ENCODE data around the gene TXNRD1.
A peak's percentile ranks its signal among the peaks of the same experiment; 100 is the strongest.

Gene TXNRD1

DNA sequence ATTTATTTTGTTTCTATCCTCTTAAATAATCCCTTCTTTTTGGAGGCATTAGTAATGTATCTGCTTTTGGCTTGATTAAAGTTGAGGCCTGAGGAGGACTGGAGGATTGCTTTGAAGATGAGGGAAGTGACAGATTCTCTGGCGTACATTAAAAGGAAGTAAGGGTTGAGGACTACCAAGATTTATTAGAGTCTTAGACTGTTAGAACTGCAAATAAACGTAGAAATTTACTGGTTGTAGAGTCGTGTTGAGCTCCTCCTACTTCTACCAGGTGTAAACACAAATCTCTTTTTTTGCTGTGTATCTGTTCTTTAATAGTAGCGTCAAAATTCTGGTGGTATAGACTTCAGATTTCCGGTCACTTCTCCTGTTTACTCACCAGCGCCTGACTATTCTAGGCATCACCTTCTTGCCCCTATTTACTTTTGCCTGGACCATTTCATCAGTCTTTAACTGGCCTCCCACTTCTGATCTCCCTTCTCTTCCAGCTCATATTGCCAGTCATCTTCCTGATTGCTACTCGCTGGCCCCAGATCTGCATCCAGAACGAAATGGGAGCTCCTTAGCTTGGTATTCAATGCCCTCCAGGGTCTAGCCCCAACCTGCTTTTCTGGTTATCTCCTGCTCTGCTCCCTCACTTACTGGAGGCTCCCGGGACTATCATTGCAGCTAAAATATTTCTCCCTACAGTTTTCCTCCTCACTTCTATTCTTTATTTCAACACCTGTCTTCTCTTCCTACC is 79.5 kb downstream of the TXNRD1 start:
- H3K9me3 Mint-ChIP-seq, result no peaks in the 10 kb centered on the region
- peaks cover 51% of the 10 kb centered on the region for H3K4me1 Mint-ChIP-seq
- no peak overlapping the region for H3K27ac Mint-ChIP-seq
- H3K27me3 Mint-ChIP-seq, result no peaks in the 10 kb centered on the region
- peaks cover 20% of the 10 kb centered on the region for H3K36me3 Mint-ChIP-seq
- no peak overlapping the region for H3K4me3 Mint-ChIP-seq

DNA sequence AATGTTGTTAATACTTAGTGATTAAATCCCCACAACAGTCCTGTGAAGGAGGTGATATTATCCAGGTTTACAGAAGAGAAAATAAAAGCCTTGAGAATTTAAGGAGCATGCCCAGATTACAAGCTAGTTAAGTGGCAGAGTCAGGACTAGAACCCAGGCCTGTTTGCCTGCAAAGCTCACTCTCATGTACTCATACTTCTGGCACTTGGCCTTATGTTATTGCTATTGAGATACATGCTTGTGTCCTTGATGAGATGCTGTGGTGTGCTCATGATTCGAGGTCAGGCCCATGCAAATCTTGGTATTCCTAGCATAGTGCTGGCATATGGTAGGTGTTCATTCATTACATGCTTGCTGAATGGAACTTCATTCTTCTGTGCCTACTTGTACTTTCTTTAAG is 80.4 kb downstream of the TXNRD1 start:
- Mint-ChIP-seq H3K4me1 (peaks cover 51% of the 10 kb centered on the region), H3K27me3 (no peaks in the 10 kb centered on the region), H3K36me3 (peaks cover 20% of the 10 kb centered on the region), H3K9me3 (no peaks in the 10 kb centered on the region), H3K4me3 (no peak overlapping the region), H3K27ac (no peak overlapping the region)

DNA sequence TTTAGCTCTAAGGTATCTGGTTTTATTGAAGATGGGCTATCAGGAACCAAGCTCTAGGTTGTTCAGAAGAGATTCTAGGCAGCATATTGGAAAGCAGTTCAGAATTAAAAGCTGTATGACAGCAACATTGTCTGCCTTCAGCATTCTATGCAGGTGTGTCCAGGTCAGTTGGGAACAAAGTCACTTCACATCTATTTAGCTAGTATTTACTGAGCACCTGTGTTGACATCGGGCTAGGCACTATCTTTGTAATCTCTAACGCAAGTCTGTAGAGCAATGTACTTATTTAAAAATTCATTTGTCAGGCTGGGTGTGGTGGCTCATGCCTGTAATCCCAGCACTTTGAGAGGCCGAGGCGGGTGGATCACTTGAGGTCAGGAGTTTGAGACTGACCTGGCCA is 81.1 kb downstream of the TXNRD1 start:
- Mint-ChIP-seq H3K36me3 (peaks cover 20% of the 10 kb centered on the region), H3K9me3 (no peaks in the 10 kb centered on the region), H3K27ac (no peak overlapping the region), H3K27me3 (no peaks in the 10 kb centered on the region), H3K4me3 (peak overlapping the region; percentile 39), H3K4me1 (peaks cover 54% of the 10 kb centered on the region)

DNA sequence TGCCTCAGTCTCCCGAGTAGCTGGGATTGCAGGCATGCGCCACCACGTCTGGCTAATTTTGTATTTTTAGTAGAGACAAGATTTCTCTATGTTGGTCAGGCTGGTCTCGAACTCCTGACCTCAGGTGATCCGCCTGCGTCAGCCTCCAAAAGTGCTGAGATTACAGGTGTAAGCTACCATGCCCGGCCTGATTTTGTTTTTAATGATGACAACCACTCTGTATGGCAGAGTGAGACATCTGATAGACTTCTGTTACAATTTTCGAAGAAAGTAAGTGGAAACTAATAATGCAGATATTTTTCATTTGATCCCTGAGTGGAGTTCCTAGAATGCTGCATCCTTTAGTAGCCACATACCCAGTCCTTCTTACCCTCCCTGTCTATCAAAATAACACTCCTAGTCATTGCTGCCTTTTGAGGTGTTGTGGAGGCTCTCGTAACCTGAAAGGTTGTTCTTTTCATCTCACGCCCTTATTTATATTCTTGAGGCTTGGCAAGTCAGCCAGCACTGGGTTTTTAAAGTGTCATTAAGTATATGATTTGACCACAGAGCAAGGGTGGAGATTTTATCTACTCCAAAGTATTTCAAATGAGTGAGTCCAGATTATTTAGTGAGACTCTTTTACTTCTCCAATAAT is 82.0 kb downstream of the TXNRD1 start:
- Mint-ChIP-seq H3K4me1 (peaks cover 53% of the 10 kb centered on the region), H3K27ac (peak overlapping the region; percentile 12), H3K36me3 (peaks cover 18% of the 10 kb centered on the region), H3K27me3 (no peaks in the 10 kb centered on the region), H3K9me3 (no peaks in the 10 kb centered on the region), H3K4me3 (no peak overlapping the region)

DNA sequence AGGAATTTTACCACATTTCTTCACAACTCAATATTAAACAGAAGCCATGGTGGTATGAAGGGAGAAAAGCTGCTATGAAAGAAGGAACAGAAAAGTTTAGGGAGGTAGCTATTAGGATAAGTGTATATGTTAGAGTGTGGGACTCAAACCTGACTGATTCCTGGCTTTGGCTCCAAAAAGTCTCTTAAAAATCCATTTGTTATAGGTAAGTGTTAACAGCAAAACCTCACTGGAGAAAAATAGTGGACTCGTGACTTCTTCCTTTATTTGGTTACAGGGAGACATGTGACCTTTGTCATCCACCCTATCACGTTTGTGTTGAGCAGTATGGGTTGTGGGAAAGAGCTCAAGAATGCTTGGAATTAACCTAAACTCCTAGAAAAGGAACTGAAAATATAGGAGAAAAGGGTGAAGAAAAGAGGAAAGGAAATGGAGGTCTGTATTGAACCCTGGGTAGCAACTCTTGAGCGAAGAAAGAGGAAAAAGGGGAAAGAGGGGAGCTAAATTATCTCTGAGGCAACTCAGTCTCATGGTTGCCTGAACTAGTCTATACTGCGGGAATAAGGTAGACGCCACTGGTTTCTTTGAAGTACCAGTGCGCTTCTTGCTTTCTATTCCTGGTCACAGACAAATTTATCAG is 84.4 kb downstream of the TXNRD1 start:
- Mint-ChIP-seq H3K9me3 (no peaks in the 10 kb centered on the region), H3K27me3 (no peaks in the 10 kb centered on the region), H3K36me3 (peaks cover 22% of the 10 kb centered on the region), H3K27ac (no peak overlapping the region), H3K4me1 (peaks cover 61% of the 10 kb centered on the region), H3K4me3 (no peak overlapping the region)

DNA sequence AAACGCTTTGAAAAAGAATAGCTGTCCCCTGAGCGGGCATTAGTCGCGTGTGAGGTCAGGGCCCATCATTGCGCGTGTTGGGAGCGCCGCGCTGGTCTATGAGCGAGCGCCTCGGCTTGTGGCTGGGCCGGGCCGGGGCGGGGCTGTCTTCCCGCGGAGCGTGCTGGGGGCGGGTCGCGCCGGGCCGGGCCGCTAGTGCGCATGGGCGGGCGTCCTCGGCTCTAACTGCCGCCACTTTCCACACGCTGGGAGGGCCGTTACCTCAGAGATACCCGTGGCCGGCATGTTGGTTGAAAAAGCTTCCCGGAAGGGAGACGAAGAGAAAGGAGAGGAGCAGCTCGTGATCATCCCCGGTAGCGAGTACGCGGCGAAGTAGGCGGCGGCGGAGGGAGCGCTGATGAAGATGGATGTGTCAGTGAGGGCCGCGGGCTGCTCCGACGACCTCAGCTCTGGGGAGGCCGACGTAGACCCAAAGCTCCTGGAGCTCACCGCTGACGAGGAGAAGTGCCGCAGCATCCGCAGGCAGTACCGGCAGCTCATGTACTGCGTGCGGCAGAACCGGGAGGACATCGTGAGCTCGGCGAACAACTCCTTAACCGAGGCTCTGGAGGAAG is 88.1 kb downstream of the TXNRD1 start, which contains the start of gene EID3:
EID3 (plus strand) TSS at position 202 of the 614 bp plus-strand sequence; CDS start at position 398, 196 bp downstream.
- peak within 1 kb of the TSS; percentile 97 for H3K27ac Mint-ChIP-seq
- no peaks in the 10 kb centered on the region for H3K27me3 Mint-ChIP-seq
- H3K9me3 Mint-ChIP-seq, result no peaks in the 10 kb centered on the region
- peaks cover 17% of the 10 kb centered on the region for H3K36me3 Mint-ChIP-seq
- peak within 1 kb of the TSS; percentile 92 for H3K4me3 Mint-ChIP-seq
- peaks cover 70% of the 10 kb centered on the region for H3K4me1 Mint-ChIP-seq

DNA sequence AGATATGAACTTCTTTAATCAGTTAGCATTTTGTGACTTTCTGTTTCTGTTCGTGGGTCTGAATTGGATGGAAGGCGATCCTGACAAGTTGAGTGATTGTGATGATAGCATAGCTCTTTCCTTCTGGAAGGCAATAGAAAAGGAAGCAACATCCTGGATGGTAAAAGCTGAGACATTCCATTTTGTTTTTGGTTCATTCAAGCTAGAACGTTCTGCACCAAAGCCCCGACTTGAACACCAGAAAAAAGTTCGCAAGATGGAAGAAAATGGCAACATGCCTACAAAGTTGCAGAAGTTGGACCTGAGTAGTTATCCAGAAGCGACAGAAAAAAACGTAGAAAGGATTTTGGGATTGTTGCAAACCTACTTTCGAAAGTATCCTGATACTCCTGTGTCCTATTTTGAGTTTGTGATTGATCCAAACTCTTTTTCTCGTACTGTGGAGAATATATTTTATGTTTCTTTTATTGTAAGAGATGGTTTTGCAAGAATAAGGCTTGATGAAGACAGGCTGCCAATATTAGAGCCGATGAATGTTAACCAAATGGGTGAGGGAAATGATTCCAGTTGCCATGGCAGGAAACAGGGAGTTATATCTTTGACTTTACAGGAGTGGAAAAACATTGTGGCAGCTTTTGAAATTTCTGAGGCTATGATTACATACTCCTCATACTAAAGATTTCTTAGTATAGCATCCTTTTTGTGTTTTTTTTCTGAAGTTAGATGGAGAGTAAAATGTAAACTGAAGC is 88.9 kb downstream of the TXNRD1 start:
- Mint-ChIP-seq H3K4me1 (peaks cover 74% of the 10 kb centered on the region), H3K9me3 (no peaks in the 10 kb centered on the region), H3K4me3 (peak overlapping the region; percentile 92), H3K27ac (peak overlapping the region; percentile 97), H3K27me3 (no peaks in the 10 kb centered on the region), H3K36me3 (peaks cover 17% of the 10 kb centered on the region)

DNA sequence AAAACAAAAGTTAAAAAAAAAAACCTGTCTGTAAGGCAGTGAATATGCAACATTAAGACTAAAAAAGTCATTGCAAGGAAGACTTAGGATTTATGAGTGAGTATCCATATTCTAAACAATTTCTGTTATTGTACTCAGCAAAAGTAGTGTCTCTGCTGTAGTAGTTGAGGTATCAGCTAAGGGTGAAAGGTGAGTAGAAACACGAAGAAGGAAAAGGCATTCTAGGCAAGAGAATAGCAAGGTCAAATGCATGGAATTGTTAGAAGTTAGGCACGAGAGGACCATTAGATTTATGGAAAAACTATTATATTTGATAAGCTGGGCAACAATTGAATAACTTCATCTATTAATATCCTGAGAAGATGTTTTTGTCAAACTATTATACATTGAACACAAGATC is 89.8 kb downstream of the TXNRD1 start:
- H3K27ac Mint-ChIP-seq, result no peak overlapping the region
- H3K4me1 Mint-ChIP-seq, result peaks cover 73% of the 10 kb centered on the region
- peaks cover 17% of the 10 kb centered on the region for H3K36me3 Mint-ChIP-seq
- H3K4me3 Mint-ChIP-seq, result peak overlapping the region; percentile 92
- H3K9me3 Mint-ChIP-seq, result no peaks in the 10 kb centered on the region
- no peaks in the 10 kb centered on the region for H3K27me3 Mint-ChIP-seq

DNA sequence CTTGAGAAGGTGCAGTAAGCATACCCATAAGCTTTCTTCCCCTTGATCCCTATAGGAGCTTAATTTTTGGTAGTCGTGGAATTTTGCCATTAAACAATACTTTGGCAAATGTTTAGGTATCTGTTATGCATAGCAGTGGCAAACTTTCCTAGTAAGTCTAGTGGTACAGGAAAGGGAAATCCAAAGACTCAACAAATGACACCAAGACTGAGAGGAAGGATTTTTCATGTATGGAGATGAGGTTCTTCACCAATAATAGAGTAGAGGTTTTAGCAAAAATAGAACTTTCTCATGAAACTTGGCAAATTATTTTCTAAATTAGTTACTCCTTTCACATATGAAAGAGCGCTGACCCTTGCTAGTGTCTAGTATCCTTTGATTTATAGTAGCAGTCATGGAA is 90.8 kb downstream of the TXNRD1 start:
- Mint-ChIP-seq H3K36me3 (peaks cover 17% of the 10 kb centered on the region), H3K4me1 (peaks cover 69% of the 10 kb centered on the region), H3K27me3 (no peaks in the 10 kb centered on the region), H3K9me3 (no peaks in the 10 kb centered on the region), H3K4me3 (no peak overlapping the region), H3K27ac (no peak overlapping the region)

DNA sequence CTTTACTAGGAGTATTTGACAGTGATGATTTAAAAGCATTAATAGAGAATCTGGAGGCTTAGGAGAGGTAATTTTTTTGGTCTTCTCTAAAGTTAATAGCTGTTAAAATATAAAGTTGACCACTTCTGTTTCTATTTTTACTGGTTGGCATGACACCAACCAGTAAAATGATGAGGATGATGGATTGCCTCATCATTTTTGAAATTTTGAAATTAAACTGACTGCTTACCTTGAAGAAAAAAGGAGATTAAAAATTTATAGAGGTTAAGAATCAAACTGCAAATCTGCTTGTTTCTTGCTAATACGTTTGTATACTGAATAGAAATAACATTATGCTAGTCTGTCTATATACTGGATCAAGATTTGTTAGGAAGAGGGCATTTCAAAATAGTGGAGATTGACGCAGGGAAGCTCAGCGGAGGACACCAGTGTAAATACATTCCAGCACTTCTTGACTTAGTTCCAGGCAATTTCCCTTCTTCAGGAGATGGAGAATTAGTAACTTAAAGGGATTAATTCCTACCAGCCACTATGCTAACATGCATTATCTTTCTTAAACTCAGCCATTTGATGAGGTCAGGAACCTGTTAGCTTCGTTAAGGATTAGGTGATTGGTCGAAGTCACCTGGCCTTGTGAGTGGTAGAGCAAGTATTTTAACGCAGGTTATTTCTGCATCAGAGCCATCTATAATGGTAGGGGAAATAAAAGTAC is 91.5 kb downstream of the TXNRD1 start:
- Mint-ChIP-seq H3K27ac (no peak overlapping the region), H3K36me3 (peaks cover 18% of the 10 kb centered on the region), H3K4me1 (peaks cover 62% of the 10 kb centered on the region)

DNA sequence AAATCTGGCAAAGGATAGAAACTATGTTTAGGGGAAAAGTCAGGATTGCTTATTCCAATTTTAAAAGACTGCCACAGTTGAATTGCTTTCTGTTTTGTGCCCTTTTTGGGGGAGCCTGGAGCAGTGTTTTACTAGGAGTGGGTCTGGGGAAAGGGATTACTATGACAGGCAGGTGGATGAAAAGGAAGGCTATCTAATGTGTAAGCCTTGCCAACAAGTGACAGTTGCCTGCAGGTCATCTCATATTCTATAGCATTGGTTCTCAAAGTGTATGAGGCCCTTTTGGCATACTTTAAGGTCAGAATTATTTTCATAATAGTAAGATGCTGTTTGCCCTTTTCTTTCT is 92.0 kb downstream of the TXNRD1 start:
- Mint-ChIP-seq H3K4me3 (no peak overlapping the region), H3K9me3 (no peaks in the 10 kb centered on the region), H3K4me1 (peaks cover 60% of the 10 kb centered on the region), H3K27me3 (no peaks in the 10 kb centered on the region), H3K27ac (no peak overlapping the region), H3K36me3 (peaks cover 19% of the 10 kb centered on the region)

More for the DNA sequence above, 91.5 kb downstream of the TXNRD1 start:
- Mint-ChIP-seq H3K9me3 (no peaks in the 10 kb centered on the region), H3K27me3 (no peaks in the 10 kb centered on the region), H3K4me3 (no peak overlapping the region)

DNA sequence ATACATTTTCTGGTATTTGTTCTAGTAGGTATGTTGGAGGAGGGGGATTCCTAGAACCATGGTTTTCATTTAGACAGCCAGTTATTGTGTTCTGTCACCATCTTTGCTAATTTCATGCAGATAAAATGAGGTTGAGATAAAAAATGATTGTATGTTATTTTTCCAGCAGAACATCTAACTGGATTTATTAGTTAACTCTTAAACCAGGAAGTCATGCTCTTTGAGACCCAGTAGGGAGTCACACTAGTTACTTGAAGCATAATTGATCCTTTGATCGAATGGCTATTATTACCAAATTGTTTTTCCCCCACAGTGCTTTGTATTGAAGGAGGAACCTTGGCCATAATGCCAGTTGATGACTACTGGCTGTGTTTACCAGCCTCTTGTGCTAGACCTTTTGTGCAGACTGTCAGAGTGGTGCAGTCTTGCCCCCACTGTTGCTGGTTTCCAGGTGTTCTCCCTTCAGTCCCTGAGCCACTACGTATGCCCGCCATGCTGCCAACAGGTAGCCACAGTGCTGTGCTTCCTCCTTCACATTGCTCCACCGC is 93.9 kb downstream of the TXNRD1 start:
- Mint-ChIP-seq H3K4me1 (peaks cover 46% of the 10 kb centered on the region), H3K27me3 (no peaks in the 10 kb centered on the region), H3K9me3 (no peaks in the 10 kb centered on the region), H3K36me3 (peaks cover 20% of the 10 kb centered on the region), H3K4me3 (no peak overlapping the region), H3K27ac (peak overlapping the region; percentile 51)

DNA sequence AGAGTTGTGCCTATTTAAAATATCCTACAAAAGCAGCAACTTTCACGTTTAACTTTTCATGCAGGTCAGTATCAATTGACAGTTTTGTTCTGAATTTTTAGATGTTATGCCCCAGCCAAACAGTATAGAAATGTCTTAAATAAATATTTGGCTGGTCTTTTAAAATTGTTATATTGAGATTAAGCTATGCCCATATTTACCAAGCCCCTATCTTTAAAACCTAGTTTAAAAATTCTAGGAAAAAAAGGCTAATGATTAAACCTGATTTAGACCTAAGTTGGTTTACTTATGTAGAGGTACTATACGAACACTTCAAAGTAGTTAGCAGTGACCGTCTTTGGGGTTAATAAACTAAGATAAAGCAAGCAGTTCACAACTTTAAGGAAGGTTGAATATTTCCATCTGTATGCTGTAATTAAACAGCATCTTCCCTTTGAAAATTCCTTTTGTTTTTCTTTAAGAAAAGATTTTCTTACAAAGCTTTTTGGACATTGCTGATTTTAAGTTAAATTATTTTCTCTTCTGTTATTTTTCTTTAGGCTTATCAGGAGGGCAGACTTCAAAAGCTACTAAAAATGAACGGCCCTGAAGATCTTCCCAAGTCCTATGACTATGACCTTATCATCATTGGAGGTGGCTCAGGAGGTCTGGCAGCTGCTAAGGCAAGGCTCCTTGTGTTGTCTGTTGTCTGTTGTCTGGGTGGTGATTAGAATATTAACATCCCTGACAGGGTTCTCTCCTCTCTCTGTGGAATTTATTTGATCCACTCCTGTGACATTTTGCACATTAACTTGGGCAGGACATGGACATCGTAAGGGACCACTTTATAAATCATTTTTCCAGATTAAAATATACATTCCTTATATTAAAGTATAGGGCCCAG is 95.4 kb downstream of the TXNRD1 start:
- Mint-ChIP-seq H3K27ac (no peak overlapping the region), H3K27me3 (no peaks in the 10 kb centered on the region), H3K4me3 (no peak overlapping the region), H3K9me3 (no peaks in the 10 kb centered on the region), H3K4me1 (peaks cover 31% of the 10 kb centered on the region), H3K36me3 (peaks cover 19% of the 10 kb centered on the region)

DNA sequence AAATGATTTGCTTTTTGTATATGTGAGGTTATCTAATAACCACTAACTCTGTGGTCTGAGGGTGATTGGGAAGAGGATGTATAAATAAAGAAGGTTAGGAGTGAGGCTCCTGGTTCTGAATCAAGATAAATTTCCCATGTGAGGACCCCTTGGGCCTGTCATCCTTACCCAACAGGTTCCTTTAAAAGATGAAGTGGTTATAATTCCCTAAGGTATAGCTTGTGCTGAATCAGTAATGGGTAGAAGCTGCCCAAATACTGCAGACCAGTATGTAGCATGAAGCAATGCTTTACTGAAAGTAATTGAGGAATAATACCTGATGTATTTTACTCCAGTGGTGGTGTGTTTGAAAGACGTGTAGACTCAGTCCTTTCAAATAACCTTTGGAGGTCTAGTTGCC is 96.6 kb downstream of the TXNRD1 start:
- Mint-ChIP-seq H3K27me3 (no peaks in the 10 kb centered on the region), H3K9me3 (no peaks in the 10 kb centered on the region), H3K4me1 (peaks cover 19% of the 10 kb centered on the region), H3K36me3 (peaks cover 20% of the 10 kb centered on the region), H3K4me3 (no peak overlapping the region), H3K27ac (no peak overlapping the region)
